HG03469 (cell line): ENCODE results near the gene IRX4.

ENCODE experiments used
- ATAC-seq: cut with Tn5 transposase; IDR thresholded peaks from one replicate; pipeline ENCODE4 v1.9.1; 2021; ENCODE audit warnings: mild to moderate bottlenecking, moderate library complexity, moderate number of reproducible peaks; ENCODE audit not compliant: unreplicated experiment

IRX4 gene

GRCh38 chr5:1914471-1914870, 31.7 kb upstream of the IRX4 start:
- ATAC-seq: no peak

DNA sequence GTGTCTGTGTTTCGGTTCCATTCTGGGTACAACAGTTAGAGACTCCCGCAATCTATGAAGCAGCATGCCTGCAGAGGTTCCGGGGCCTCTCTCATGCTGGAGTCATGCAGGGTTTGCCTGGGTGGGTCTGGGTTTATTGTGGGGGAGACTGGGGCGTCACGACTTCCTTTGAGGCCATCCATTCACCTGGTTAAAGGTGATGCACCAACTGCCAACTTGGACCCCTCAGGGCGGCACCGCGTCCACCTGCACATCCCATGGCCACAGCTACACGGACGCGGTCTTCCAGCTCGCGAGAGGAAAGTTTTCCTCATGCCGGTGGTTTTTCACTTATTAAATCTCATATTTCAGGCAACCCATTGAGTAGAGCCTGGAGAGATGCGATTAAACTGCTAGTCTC, 30.9 kb upstream of the IRX4 start:
- ATAC-seq: no peak

DNA sequence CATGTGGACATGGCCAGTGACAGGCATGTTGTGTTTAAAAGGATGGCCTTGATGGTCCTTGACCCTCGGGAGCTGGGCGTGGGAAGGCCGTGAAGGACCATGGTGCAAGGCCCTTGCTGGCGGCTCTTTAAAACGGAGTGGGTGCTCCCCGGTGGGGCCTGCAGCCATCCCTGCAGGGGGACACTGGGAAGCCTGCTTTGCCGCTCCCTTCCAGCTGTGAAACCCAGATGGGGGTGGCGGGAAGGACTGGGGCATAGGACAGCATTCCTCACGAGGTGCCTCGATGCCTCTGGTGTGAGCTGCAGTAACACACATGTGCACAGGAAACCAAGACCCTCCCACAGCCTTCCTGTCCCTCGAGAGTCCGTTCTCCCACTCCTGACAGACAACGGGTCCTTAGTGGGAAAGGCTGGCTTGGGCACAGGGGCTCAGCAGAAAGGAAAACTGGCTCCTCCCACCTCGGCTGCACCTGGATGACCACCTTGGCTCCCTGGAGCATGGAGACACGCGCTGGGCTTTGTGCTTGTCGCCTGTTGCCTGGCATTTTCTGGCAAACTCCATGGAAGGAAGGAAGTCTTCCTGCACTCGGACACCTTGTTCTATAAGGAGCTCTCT, 30.3 kb upstream of the IRX4 start:
- no peak for ATAC-seq

GRCh38 chr5:1911773-1912235, 29.1 kb upstream of the IRX4 start:
- ATAC-seq: no peak

GRCh38 chr5:1910861-1911772, 28.4 kb upstream of the IRX4 start:
- ATAC-seq: no peak

DNA sequence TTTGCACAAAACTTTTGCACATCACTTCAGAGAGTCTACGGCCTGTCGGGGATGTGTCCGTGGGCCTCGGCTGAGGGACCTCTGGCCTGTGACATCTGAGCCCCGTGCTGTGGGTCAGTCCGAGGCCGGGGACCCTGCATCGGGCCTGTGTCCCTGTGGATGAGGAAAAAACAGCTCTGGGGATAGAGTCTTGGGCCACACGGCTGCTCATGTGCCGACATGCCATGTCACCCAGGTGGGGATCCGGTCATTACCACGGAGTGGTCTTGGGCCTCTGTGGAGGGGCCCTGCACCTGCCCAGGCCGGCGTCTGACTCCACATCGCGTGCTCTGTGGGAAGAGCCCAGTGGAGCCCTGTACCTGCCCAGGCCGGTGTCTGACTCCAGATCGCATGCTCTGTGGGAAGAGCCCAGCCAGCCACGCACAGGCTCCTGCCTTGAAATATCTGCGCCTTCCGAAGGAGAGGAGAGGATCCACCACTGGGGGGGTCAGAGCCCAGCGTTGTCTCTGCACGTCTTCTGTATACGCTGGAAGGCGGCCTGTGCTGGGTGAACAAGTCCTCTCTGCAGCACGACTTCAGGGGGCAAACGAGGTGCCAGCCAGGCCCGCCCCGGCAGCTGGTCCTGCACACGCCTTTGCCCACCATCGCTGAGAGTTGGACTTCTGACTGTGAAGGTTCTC, 27.5 kb upstream of the IRX4 start:
- ATAC-seq: no peak

- ATAC-seq: no peak
Observed at GRCh38 chr5:1909346-1909985, 26.7 kb upstream of the IRX4 start.

DNA sequence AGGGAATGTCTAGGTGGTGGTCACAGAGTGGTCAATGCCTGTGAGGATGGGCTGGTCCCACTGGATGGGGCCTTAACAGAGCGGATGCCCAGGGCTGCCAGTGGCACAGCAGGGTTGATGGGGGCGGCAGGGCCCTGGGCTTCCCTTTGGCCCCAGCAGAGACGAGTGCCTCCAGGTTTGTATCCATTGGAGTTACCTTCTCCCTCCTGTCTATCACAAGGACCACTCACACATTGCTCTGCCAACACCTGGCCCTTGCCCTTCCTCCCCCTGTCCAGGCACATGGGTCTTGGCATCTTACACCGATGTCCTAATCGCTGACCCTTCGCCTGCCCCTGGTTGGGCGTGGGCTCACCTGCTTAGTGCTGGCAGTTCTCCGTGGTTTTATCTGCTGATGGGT, 26.2 kb upstream of the IRX4 start:
- no peak for ATAC-seq

DNA sequence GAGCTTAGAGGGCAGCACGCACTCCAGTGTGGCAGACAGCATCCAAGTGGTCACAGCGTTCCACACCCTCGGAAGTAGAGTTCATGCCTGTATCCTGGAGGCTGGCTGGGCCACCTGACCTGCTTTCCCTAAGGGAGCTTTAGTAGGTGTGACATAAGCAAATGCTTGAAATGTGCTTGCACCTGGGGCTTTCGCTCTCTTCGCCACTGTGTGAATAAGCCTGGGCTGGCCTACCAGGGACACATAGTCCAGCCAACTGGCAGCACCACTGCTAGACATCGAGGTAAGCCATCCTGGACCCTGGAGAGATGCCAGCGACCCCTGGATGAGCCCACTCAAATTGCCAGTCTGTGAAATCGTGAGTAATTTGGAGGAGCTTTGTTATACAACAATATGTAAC, 24.9 kb upstream of the IRX4 start:
- ATAC-seq: no peak

GRCh38 chr5:1905108-1905507, 22.4 kb upstream of the IRX4 start:
- ATAC-seq: no peak

GRCh38 chr5:1901983-1902382, 19.3 kb upstream of the IRX4 start:
- ATAC-seq: no peak

DNA sequence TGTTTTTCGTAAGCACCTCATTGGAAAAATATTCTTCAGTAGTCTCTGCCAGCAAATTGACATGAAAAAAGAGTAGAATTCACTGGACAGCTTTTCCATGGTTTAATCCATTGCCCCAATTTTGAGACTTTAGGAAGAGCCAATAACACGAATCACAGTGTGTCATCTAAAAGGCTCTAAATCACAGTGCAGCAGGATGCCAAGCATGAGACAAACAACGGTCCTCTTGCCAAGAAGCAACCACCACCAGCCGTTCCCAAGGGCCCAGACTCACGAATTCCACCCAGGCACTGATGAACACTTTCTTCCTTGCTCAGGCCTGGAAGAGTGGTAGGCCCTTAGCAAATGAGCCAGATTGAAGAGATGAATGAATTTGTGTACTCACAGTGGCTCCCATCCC, 18.3 kb upstream of the IRX4 start:
- ATAC-seq: no peak

DNA sequence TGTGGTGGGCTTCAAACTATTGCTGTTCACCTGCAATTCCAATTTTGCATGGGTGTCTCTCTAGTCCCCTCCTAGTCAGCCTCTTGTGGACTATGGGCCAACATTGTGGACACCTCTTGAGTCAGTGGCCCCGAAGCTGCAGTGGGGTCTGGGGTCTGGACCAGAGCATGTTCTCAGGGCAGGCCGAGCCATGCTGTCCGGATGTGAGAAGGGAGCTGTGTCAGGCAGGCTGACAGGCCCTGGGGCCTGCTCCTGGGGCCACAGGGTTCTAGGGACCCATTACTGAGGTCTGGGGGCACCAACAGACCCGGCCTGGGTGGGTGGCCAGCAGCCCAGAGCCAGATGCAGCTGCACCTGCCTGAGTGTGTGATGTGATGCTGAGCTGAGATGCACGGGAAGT, 16.5 kb upstream of the IRX4 start:
- no peak for ATAC-seq

DNA sequence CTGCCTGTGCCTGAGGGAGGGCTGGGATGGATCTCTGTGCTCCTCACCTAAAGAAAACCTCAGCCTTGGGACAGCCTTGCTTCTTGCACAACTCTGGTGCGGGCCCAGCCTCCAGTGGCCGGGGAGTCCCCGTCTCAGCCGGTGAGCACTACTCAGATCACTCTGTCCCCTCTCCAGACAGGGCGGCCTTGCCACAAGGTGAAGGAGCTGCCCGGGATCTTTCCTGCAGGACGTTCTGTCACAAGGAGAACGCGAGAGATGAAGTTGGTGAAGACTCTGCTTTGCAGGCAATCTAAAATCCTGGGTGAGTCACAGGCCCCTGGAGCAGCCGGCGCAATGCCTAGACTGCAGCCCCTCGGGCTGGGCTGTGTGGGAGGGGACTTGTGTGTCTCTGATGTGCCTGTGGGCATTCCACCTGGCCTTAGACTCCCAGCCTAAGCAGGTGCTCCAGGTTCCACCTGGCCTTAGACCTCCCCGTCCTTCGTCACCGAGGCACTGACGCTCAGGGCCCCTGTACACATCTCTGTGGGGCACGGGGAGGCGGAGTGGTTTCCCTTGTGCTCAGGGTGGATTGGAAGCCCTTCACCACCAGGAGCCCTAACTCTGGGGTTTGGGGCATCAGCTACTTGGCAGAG, 15.2 kb upstream of the IRX4 start:
- ATAC-seq: no peak

DNA sequence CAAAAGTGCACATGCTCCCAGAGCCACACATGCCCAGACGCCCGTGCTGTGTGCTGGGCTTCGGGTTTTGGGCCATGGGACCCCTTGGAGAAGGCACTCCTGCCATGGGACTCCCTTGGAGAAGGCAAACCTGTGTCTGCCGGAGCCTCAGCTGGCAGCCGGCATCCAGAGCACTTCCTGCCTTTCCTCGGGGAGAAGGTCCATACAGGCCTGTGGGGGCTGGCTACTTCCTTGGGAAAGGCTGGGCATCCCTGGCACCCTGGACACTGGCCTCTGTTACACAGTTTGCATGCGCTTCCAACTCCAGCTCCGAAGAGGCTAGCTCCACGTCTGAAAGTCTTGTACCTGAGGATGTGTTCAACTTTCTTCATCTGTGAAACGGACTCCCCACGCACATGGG, 14.7 kb upstream of the IRX4 start:
- ATAC-seq: no peak

- ATAC-seq: no peak
Observed at GRCh38 chr5:1896602-1897376, 14.1 kb upstream of the IRX4 start.

DNA sequence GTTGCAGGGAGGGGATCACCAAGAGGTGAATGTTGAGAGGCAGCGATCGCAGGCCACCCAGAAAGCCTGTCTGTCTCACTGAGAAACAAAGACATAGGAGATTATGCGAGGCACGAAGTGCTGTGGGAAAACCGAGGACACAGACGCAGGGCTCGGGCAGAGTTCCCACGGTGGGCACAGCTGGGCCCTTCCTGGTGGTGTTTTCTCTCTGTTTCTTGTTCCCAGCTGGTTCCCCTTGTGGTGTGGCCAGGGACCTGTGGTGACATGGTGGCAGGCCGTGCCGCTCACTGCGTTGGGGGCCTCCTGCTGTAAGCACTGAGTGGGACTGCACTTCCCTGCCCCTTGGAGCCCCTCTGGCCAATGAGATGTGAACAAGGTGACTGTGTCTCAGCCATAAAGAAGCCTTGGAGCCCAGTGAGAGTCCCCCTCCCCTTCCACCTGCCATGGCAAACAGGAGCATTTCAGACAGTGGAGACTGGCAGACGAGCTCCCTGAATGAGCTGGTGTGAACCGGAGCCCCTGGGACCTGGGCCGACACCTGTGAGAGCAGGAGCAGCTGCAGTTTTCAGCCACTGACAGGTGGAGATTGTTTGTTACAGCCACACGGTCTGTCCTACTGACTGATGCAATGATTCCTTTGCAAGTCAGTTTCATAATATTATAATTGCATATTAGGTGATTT, 13.2 kb upstream of the IRX4 start:
- no peak for ATAC-seq

- ATAC-seq: no peak
Observed at GRCh38 chr5:1894243-1894642, 11.5 kb upstream of the IRX4 start.

DNA sequence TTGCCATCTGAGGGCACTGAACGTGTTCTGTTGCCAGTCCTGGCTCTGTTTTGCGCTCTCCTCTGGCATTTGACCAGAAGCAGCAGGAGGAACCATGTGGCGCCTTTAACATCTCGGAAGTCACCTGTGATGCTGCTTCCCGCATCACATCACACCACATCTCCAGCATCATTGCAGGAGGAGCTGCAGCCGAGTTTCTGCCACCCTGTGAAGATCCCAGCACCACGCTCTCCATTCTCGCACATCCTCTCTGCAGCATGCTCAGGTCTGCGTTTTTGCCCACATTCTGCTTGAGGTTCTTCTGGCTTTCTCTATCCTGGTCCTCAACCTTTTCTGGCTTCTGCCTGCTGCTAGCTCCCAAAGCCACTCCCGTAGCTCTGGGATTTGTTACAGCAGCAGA, 11.0 kb upstream of the IRX4 start:
- ATAC-seq: no peak
